Stimulated activated CD8-positive, alpha-beta memory T cell treated with anti-CD3 and anti-CD28 coated beads, Interleukin-4, amount 100 ng/mL, for 24 hours (primary cell): ENCODE measurements around the gene HEXD.
"Not testable (repeated sequence)": the region's sequence is repeated elsewhere in the genome, so short reads cannot be mapped to it uniquely, and the experiment has no call there.

Experiments used
- DNase-seq: peaks from one replicate; pipeline ENCODE4 v3.0.0-alpha.2; 2020; ENCODE audit warnings: low read depth

The HEXD gene

GRCh38 chr17:82396601-82397435 lies 21.3 kb upstream of the HEXD start:
- no peak for DNase-seq

- no peak for DNase-seq
Observed at GRCh38 chr17:82397449-82398335, 20.5 kb upstream of the HEXD start.

GRCh38 chr17:82399041-82399441 lies 19.1 kb upstream of the HEXD start:
- no peak for DNase-seq

GRCh38 chr17:82399601-82400101 lies 18.5 kb upstream of the HEXD start:
- no peak for DNase-seq

- no peak for DNase-seq
Observed at GRCh38 chr17:82400206-82400605, 17.9 kb upstream of the HEXD start.

GRCh38 chr17:82400830-82401229 lies 17.3 kb upstream of the HEXD start:
- DNase-seq = peak; percentile 26

GRCh38 chr17:82402865-82403264 lies 15.3 kb upstream of the HEXD start:
- DNase-seq = no peak

GRCh38 chr17:82403662-82404660 lies 14.2 kb upstream of the HEXD start:
- no peak for DNase-seq

- DNase-seq = no peak
Observed at GRCh38 chr17:82405051-82405450, 13.1 kb upstream of the HEXD start.

GRCh38 chr17:82406131-82406671 lies 11.9 kb upstream of the HEXD start:
- no peak for DNase-seq

- DNase-seq = no peak
Observed at GRCh38 chr17:82407255-82407654, 10.9 kb upstream of the HEXD start.

- DNase-seq = no peak
Observed at GRCh38 chr17:82408288-82408937, 9.7 kb upstream of the HEXD start.

GRCh38 chr17:82408938-82409318 lies 9.2 kb upstream of the HEXD start:
- DNase-seq = no peak

GRCh38 chr17:82410014-82410716 lies 8.0 kb upstream of the HEXD start:
- no peak for DNase-seq

GRCh38 chr17:82411396-82412053 lies 6.6 kb upstream of the HEXD start:
- DNase-seq = no peak

GRCh38 chr17:82412081-82412480 lies 6.1 kb upstream of the HEXD start:
- not testable (repeated sequence) for DNase-seq

GRCh38 chr17:82412535-82413520 lies 5.3 kb upstream of the HEXD start:
- no peak for DNase-seq

GRCh38 chr17:82414548-82415281 lies 3.4 kb upstream of the HEXD start:
- DNase-seq = peak; percentile 53
